HepG2 (cell line): Measurements from ENCODE around the gene SGF29. TPM values are rescaled to one million over a fixed set of nuclear protein-coding genes. Genes with fewer than 3 reads are reported as not detected.

ENCODE experiments used
- MAFF ChIP-seq: IDR thresholded peaks from 2 replicates; pipeline ENCODE4 v1.6.1; 2011; ENCODE audit warnings: low read depth, low read length, improper control_type of control experiment
- NFE2L2 ChIP-seq: fragments of 150-350 bp; IDR thresholded peaks from 2 replicates; pipeline ENCODE4 v1.6.1; 2014; ENCODE audit warnings: low read length
- XBP1 ChIP-seq: sonication (generic); formaldehyde crosslinking; IDR thresholded peaks from 2 replicates; pipeline ENCODE4 v1.5.0; 2020; ENCODE audit warnings: missing genetic modification reagents
- ZNF121 ChIP-seq: sonication (generic); formaldehyde crosslinking; IDR thresholded peaks from 2 replicates; pipeline ENCODE4 v1.5.0; 2020; ENCODE audit warnings: mild to moderate bottlenecking, missing genetic modification reagents
- ZNF563 ChIP-seq: sonication (generic); formaldehyde crosslinking; IDR thresholded peaks from 2 replicates; pipeline ENCODE4 v1.8.0; 2022; ENCODE audit warnings: mild to moderate bottlenecking, moderate library complexity, missing genetic modification reagents
- ZNF567 ChIP-seq: sonication (generic); formaldehyde crosslinking; IDR thresholded peaks from 2 replicates; pipeline ENCODE4 v1.8.1; 2023; ENCODE audit warnings: mild to moderate bottlenecking, missing genetic modification reagents, borderline replicate concordance
- ZNF569 ChIP-seq: sonication (generic); formaldehyde crosslinking; IDR thresholded peaks from 2 replicates; pipeline ENCODE4 v1.5.0; 2020; ENCODE audit warnings: mild to moderate bottlenecking, missing genetic modification reagents, moderate library complexity, borderline replicate concordance
- polyA plus RNA-seq, 8 experiments: library from polyadenylated mRNA; depleted of rRNA in 3 of 8; stranded (reverse) in 7 of 8; unstranded in 1 of 8; fragments of >200 nt; fragmentation: Illumina TruSeq in 4 of 8; extraction: Trizol in 4 of 8; gene quantifications; 2 replicates each; pipeline versions ENCODE4 v1.2.1 to v1.2.3, GENCODE V29; 2011 to 2016; ENCODE audit warnings: low read depth in 4 of 8, missing spikeins in 1 of 8, mixed read lengths in 1 of 8; ENCODE audit not compliant: insufficient read depth in 1 of 8
- total RNA-seq, 5 experiments: library from RNA; depleted of rRNA; stranded (reverse); fragments of >200 nt; fragmentation: Illumina TruSeq; extraction: Trizol; gene quantifications; 2 replicates each; pipeline ENCODE4 v1.2.3, GENCODE V29; 2016; ENCODE audit warnings: low read depth in 1 of 5
- TF ChIP-seq, protein P1 (sequence below): sonication (generic); formaldehyde crosslinking; IDR thresholded peaks from 2 replicates; pipeline ENCODE4 v1.8.0; 2022; ENCODE audit warnings: mild to moderate bottlenecking, missing genetic modification reagents; ENCODE audit not compliant: insufficient replicate concordance
- TF ChIP-seq, protein P2 (sequence below), 2 experiments: sonication (generic) in 1 of 2; formaldehyde crosslinking in 1 of 2; IDR thresholded peaks; 2 replicates each; pipeline versions ENCODE4 v1.4.0 to v1.6.1; 2018 to 2020; ENCODE audit warnings: missing genetic modification reagents in 2 of 2, borderline replicate concordance in 1 of 2, low read depth in 1 of 2, mild to moderate bottlenecking in 1 of 2, missing biosample characterization in 1 of 2
- TF ChIP-seq, protein P3 (sequence below): sonication (generic); formaldehyde crosslinking; IDR thresholded peaks from 2 replicates; pipeline ENCODE4 v1.4.0; 2020; ENCODE audit warnings: low read depth, mild to moderate bottlenecking, missing genetic modification reagents
- TF ChIP-seq, protein P4 (sequence below): sonication (generic); formaldehyde crosslinking; IDR thresholded peaks from 2 replicates; pipeline ENCODE4 v1.5.0; 2020; ENCODE audit warnings: missing genetic modification reagents, mild to moderate bottlenecking, borderline replicate concordance
- TF ChIP-seq, protein P5 (sequence below): sonication (generic); formaldehyde crosslinking; IDR thresholded peaks from 2 replicates; pipeline ENCODE4 v1.8.1; 2023; ENCODE audit warnings: mild to moderate bottlenecking, inconsistent platforms, moderate library complexity, missing genetic modification reagents, borderline replicate concordance
- TF ChIP-seq, protein P6 (sequence below): sonication (generic); formaldehyde crosslinking; IDR thresholded peaks from 2 replicates; pipeline ENCODE4 v1.9.0; 2022; ENCODE audit warnings: missing genetic modification reagents, mild to moderate bottlenecking, borderline replicate concordance

Gene SGF29
- total and polyA plus RNA-seq, 2 of the 13 experiments (the other 11 are each of a cell fraction or from before 2014, with no cell fraction given), result 5.0 to 29.4 TPM

- TF ChIP-seq, protein P1, sequence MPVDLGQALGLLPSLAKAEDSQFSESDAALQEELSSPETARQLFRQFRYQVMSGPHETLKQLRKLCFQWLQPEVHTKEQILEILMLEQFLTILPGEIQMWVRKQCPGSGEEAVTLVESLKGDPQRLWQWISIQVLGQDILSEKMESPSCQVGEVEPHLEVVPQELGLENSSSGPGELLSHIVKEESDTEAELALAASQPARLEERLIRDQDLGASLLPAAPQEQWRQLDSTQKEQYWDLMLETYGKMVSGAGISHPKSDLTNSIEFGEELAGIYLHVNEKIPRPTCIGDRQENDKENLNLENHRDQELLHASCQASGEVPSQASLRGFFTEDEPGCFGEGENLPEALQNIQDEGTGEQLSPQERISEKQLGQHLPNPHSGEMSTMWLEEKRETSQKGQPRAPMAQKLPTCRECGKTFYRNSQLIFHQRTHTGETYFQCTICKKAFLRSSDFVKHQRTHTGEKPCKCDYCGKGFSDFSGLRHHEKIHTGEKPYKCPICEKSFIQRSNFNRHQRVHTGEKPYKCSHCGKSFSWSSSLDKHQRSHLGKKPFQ (CRISPR knock-in tag), result peak; percentile 44
- TF ChIP-seq ZNF567 (CRISPR knock-in tag) (0 out of 2 replicates have a peak, but pooled peaks have one; percentile 17), NFE2L2 (peak; percentile 96), ZNF563 (CRISPR knock-in tag) (0 out of 2 replicates have a peak, but pooled peaks have one; percentile 9), ZNF121 (CRISPR knock-in tag) (peak; percentile 93), ZNF569 (CRISPR knock-in tag) (0 out of 2 replicates have a peak, but pooled peaks have one; percentile 43), MAFF (peak; percentile 100), XBP1 (CRISPR knock-in tag) (0 out of 2 replicates have a peak, but pooled peaks have one; percentile 33)
- TF ChIP-seq, protein P2, sequence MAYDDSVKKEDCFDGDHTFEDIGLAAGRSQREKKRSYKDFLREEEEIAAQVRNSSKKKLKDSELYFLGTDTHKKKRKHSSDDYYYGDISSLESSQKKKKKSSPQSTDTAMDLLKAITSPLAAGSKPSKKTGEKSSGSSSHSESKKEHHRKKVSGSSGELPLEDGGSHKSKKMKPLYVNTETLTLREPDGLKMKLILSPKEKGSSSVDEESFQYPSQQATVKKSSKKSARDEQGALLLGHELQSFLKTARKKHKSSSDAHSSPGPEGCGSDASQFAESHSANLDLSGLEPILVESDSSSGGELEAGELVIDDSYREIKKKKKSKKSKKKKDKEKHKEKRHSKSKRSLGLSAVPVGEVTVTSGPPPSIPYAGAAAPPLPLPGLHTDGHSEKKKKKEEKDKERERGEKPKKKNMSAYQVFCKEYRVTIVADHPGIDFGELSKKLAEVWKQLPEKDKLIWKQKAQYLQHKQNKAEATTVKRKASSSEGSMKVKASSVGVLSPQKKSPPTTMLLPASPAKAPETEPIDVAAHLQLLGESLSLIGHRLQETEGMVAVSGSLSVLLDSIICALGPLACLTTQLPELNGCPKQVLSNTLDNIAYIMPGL (CRISPR knock-in tag; IDR thresholded peaks at IDR 0.05; ENCODE audit: borderline replicate concordance in 1 of 2, low read depth in 1 of 2), result 0 out of 4 replicates have a peak, but pooled peaks of 1 of the 2 experiments have one; percentile 3
- TF ChIP-seq, protein P3, sequence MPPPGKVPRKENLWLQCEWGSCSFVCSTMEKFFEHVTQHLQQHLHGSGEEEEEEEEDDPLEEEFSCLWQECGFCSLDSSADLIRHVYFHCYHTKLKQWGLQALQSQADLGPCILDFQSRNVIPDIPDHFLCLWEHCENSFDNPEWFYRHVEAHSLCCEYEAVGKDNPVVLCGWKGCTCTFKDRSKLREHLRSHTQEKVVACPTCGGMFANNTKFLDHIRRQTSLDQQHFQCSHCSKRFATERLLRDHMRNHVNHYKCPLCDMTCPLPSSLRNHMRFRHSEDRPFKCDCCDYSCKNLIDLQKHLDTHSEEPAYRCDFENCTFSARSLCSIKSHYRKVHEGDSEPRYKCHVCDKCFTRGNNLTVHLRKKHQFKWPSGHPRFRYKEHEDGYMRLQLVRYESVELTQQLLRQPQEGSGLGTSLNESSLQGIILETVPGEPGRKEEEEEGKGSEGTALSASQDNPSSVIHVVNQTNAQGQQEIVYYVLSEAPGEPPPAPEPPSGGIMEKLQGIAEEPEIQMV (CRISPR knock-in tag), result peak; percentile 14; the same call in 1 of the 2 replicates
- TF ChIP-seq, protein P4, sequence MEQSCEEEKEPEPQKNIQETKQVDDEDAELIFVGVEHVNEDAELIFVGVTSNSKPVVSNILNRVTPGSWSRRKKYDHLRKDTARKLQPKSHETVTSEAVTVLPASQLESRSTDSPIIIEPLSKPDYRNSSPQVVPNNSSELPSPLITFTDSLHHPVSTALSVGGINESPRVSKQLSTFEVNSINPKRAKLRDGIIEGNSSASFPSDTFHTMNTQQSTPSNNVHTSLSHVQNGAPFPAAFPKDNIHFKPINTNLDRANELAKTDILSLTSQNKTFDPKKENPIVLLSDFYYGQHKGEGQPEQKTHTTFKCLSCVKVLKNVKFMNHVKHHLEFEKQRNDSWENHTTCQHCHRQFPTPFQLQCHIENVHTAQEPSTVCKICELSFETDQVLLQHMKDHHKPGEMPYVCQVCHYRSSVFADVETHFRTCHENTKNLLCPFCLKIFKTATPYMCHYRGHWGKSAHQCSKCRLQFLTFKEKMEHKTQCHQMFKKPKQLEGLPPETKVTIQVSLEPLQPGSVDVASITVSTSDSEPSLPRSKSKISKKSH, result peak; percentile 5; the same call in 1 of the 2 replicates
- TF ChIP-seq, protein P5, sequence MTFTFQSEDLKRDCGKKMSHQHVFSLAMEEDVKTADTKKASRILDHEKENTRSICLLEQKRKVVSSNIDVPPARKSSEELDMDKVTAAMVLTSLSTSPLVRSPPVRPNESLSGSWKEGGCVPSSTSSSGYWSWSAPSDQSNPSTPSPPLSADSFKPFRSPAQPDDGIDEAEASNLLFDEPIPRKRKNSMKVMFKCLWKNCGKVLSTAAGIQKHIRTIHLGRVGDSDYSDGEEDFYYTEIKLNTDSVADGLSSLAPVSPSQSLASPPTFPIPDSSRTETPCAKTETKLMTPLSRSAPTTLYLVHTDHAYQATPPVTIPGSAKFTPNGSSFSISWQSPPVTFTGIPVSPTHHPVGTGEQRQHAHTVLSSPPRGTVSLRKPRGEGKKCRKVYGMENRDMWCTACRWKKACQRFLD, result 0 out of 2 replicates have a peak, but pooled peaks have one; percentile 10
- TF ChIP-seq, protein P6, sequence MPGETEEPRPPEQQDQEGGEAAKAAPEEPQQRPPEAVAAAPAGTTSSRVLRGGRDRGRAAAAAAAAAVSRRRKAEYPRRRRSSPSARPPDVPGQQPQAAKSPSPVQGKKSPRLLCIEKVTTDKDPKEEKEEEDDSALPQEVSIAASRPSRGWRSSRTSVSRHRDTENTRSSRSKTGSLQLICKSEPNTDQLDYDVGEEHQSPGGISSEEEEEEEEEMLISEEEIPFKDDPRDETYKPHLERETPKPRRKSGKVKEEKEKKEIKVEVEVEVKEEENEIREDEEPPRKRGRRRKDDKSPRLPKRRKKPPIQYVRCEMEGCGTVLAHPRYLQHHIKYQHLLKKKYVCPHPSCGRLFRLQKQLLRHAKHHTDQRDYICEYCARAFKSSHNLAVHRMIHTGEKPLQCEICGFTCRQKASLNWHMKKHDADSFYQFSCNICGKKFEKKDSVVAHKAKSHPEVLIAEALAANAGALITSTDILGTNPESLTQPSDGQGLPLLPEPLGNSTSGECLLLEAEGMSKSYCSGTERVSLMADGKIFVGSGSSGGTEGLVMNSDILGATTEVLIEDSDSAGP (CRISPR knock-in tag), result 0 out of 2 replicates have a peak, but pooled peaks have one; percentile 7
Observed at GRCh38 chr16:28608867-28609596, 55.3 kb downstream of the SGF29 start (continued).
